IMR-90 (cell line): Measurements from ENCODE around the gene CDKL4.

Source experiments
- CTCF ChIP-seq: conservative IDR thresholded peaks from 2 replicates; pipeline ENCODE4 v1.5.1; 2012; ENCODE audit warnings: mild to moderate bottlenecking, low read depth, low read length, improper control_type of control experiment
- POLR2A ChIP-seq: IDR thresholded peaks from 2 replicates; pipeline ENCODE4 v1.6.1; 2012; ENCODE audit warnings: mild to moderate bottlenecking, low read depth, low read length

GRCh38 chr2:39223909-39224308, 19.9 kb downstream of the CDKL4 start:
- no peak for TF ChIP-seq CTCF
- no peak for TF ChIP-seq POLR2A
